Subcutaneous adipose tissue (tissue), 4 donors: ENCODE results near the gene TMEM185B. TPM values are rescaled to one million over a fixed set of nuclear protein-coding genes. Genes with fewer than 3 reads are reported as not detected.

Experiments
- CTCF ChIP-seq: fragments of 450-650 bp; IDR thresholded peaks from one replicate; pipeline ENCODE4 v1.5.1; 2016; ENCODE audit warnings: low read depth, mild to moderate bottlenecking, control low read depth, antibody characterized with exemption, moderate library complexity
- total RNA-seq, 4 donors: library from RNA; depleted of rRNA; stranded (reverse); fragments of >200 nt; gene quantifications; one replicate each; pipeline ENCODE4 v1.1.0, GENCODE V29; 2016

The TMEM185B gene
- total RNA-seq, 4 donors from 2014 or later = 13.6 to 24.9 (median 17.7) TPM

- no peak for TF ChIP-seq CTCF
Measured at GRCh38 chr2:120208381-120209353, 14.5 kb downstream of the TMEM185B start.

GRCh38 chr2:120206022-120206581 lies 17.1 kb downstream of the TMEM185B start:
- TF ChIP-seq CTCF = no peak

DNA sequence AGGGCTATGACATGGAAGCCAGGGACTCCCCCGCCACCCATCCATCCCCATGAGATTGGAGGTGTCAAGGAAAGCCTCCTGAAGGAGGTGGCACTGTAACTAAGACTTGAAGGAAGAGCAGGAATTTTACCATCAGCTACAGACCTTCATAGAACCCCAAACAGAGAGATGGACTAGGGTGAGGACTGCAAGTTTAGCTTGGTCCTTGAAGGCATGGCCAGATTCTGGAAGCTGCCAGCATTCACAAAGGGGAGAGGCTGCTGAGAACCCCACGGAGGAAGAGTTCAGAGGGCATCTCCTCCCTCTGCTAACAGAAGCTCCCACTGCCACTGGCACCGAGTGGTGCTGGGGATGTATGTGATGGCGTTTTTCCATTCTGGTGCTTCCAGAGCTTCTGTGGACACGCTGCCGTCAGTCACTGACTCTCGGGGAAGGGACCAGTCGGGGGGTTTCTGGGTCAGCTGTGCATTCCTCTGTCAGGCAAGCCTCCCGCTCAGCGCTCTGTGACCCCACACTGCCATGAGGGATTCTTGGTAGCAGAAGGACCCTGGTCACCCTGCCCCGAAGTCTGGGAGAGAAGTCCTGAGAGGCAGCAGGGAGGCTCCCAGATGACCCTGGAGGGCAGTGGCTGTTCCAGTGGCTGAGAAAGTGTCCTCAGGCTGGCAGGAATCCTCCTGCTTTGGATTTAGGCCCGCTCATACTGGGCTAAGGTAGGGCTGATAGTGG lies 18.1 kb downstream of the TMEM185B start:
- TF ChIP-seq CTCF = no peak

GRCh38 chr2:120204417-120204816 lies 18.8 kb downstream of the TMEM185B start:
- TF ChIP-seq CTCF = no peak

- TF ChIP-seq CTCF = no peak
Measured at GRCh38 chr2:120204022-120204405, 19.2 kb downstream of the TMEM185B start.

GRCh38 chr2:120203251-120204021 lies 19.8 kb downstream of the TMEM185B start:
- TF ChIP-seq CTCF = no peak
